C4-2B (cell line): Measurements from ENCODE around the gene DOLK.

Source experiments
- H3K27ac ChIP-seq: fragments of 450-650 bp; 2 replicates; pipeline ENCODE4 v1.5.1; 2017
- ZFX ChIP-seq: fragments of 450-650 bp; IDR thresholded peaks from 2 replicates; pipeline ENCODE4 v1.6.1; 2017
- TF ChIP-seq, protein P1 (sequence below): fragments of 450-650 bp; conservative IDR thresholded peaks from 2 replicates; pipeline ENCODE4 v1.5.1; 2017; ENCODE audit warnings: mild to moderate bottlenecking

Gene DOLK

DNA sequence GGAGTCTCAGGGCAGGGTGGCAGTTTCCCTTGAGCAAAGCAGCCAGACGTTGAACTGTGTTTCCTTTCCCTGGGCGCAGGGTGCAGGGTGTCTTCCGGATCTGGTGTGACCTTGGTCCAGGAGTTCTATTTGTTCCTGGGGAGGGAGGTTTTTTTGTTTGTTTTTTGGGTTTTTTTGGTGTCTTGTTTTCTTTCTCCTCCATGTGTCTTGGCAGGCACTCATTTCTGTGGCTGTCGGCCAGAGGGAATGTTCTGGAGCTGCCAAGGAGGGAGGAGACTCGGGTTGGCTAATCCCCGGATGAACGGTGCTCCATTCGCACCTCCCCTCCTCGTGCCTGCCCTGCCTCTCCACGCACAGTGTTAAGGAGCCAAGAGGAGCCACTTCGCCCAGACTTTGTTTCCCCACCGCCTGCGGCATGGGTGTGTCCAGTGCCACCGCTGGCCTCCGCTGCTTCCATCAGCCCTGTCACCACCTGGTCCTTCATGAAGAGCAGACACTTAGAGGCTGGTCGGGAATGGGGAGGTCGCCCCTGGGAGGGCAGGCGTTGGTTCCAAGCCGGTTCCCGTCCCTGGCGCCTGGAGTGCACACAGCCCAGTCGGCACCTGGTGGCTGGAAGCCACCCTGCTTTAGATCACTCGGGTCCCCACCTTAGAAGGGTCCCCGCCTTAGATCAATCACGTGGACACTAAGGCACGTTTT, 30.1 kb downstream of the DOLK start:
- peak overlapping the region; percentile 99 for H3K27ac ChIP-seq
- TF ChIP-seq, protein P1, sequence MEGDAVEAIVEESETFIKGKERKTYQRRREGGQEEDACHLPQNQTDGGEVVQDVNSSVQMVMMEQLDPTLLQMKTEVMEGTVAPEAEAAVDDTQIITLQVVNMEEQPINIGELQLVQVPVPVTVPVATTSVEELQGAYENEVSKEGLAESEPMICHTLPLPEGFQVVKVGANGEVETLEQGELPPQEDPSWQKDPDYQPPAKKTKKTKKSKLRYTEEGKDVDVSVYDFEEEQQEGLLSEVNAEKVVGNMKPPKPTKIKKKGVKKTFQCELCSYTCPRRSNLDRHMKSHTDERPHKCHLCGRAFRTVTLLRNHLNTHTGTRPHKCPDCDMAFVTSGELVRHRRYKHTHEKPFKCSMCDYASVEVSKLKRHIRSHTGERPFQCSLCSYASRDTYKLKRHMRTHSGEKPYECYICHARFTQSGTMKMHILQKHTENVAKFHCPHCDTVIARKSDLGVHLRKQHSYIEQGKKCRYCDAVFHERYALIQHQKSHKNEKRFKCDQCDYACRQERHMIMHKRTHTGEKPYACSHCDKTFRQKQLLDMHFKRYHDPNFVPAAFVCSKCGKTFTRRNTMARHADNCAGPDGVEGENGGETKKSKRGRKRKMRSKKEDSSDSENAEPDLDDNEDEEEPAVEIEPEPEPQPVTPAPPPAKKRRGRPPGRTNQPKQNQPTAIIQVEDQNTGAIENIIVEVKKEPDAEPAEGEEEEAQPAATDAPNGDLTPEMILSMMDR: no peak
- no peak for TF ChIP-seq ZFX

DNA sequence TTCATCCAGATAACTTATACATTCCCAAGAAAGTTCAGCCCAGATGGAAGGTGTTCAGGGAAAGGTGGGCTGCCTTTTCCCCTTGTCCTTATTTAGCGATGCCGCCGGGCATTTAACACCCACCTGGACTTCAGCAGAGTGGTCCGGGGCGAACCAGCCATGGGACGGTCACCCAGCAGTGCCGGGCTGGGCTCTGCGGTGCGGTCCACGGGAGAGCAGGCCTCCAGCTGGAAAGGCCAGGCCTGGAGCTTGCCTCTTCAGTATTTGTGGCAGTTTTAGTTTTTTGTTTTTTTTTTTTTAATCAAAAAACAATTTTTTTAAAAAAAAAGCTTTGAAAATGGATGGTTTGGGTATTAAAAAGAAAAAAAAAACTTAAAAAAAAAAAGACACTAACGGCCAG, 30.7 kb downstream of the DOLK start:
- H3K27ac ChIP-seq: peak overlapping the region; percentile 99
- TF ChIP-seq, protein P1: no peak
- no peak for TF ChIP-seq ZFX

DNA sequence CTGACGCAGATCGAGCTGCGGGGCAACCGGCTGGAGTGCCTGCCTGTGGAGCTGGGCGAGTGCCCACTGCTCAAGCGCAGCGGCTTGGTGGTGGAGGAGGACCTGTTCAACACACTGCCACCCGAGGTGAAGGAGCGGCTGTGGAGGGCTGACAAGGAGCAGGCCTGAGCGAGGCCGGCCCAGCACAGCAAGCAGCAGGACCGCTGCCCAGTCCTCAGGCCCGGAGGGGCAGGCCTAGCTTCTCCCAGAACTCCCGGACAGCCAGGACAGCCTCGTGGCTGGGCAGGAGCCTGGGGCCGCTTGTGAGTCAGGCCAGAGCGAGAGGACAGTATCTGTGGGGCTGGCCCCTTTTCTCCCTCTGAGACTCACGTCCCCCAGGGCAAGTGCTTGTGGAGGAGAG, 31.2 kb downstream of the DOLK start:
- peak overlapping the region; percentile 99 for H3K27ac ChIP-seq

DNA sequence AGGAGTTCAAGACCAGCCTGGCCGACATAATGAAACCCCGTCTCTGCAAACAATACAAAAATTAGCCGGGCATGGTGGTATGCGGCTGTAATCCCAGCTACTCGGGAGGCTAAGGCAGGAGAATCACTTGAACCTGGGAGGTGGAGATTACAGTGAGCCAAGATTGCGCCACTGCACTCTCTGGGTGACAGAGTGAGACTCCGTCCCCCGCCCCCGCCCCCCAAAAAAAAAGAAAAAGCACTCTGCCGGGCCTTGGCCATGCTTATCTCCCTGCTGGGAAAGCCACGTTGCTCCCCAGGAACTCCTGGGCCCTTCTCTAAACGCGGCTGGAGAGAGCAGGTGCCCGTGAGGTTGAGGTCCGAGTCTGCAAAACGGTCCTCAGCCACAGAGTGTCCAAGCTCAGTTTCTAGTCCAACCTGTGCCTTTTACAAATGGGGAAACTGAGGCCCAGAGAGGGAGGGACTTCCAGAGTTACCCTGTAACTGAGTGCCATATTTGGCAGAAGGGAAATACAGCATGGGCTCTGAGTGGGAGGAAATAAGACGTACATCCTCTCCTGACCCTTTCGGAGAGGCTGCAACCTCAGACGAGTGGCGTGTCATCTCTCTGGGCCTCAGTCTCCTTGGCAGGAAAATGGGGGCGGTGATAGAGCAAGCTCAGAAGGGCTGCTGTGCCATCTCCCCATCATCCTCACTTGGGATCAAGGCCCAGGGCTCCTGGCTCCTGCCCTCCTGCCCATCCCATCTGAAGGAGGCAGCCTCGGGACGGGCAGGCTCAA, 33.2 kb downstream of the DOLK start:
- no peak overlapping the region for H3K27ac ChIP-seq
- TF ChIP-seq ZFX: no peak
- TF ChIP-seq, protein P1: no peak

More for the DNA sequence above, 31.2 kb downstream of the DOLK start:
- peak; percentile 86; the same call in 1 of the 2 replicates for TF ChIP-seq ZFX
- TF ChIP-seq, protein P1: no peak

DNA sequence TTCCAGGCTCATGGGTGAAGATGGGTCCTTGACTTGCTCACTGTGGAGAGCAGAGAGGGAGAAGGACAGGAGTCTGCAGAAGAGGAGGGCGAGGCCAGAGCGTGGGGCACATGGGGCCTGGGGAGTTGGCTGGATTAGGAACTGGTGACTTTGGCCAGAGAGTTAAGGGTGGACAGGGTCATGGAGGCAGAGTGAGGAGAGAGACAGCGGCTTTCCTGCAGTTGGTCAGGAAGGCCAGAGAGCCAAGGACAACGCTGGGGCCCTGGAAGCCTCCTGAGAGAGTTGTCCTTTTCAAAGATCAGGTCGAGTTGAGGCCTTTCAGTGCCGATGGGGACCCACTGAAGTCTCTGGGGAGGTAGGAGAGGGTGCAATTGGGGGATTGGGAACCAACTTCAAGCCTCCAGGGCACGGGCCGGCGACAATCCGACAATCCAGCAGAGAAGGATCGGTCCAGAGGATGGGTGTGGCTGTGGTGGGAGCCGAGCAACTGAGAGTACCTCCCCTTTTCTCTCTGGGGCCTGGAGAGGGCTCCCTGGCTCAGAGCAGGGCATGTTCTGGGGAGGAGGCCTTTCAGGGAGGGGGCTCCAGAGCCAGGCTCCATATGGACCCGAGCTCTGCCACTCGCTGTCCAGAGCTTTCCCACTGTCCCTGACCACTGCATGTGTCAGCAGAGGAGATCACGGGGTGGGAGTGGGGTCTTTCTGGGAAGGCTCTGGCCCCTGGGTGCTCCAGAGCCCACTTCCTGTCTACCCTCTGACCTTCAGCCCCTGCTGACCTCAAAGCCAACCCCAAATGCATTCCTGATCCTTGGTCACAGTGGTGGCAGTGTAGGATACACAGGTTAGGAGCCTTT, 34.1 kb downstream of the DOLK start:
- TF ChIP-seq, protein P1: no peak
- no peak for TF ChIP-seq ZFX
- H3K27ac ChIP-seq: no peak overlapping the region

DNA sequence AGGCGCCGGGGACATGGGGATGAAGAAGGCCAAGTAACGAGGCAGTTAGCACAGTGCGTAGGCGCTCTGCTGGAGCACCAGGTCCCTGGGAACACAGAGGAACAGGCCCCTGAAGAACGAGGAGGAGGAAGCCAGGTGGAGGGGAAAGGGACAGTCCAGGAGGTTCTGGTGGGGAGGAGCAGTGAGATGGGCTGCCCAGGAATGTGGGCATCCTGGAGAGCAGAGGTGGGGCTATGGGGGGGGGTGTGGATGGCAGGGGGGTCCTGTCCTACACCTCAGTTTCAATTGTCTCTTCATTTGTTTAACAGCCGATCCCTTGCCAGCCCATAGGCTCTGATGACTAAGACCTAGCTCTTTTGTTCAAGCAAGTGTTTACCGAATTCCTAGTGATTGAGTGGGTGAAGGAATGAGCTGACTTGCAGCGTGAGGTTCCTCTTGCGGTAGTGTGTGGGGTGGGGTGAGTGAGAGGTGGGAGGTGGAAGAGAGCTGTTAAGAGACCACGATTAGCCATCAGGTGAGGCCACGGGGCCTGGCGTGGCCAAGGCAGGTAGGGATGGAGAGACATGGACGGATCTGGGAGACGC, 35.0 kb downstream of the DOLK start:
- TF ChIP-seq, protein P1: no peak
- TF ChIP-seq ZFX: no peak
- H3K27ac ChIP-seq: no peak overlapping the region
